Measurements from ENCODE around the gene SHPK. TPM values are rescaled to one million over a fixed set of nuclear protein-coding genes. Genes with fewer than 3 reads are reported as not detected.

Gene SHPK
- total RNA-seq, 1 experiment from 2014 or later = 19.6 TPM

- no peaks in the 10 kb centered on the region for H3K36me3 ChIP-seq (ENCODE audit: control insufficient read depth in 1 of 2, insufficient read depth in 2 of 2, low read length in 2 of 2)
- no peaks in the 10 kb centered on the region; the same call in 1 of the 2 replicates for H4K20me1 ChIP-seq (ENCODE audit: insufficient read depth)
- peak overlapping the region; percentile 97 for H3K27ac ChIP-seq (ENCODE audit: low read depth, low read length)
- no peaks in the 10 kb centered on the region for H3K9me3 ChIP-seq (ENCODE audit: control insufficient read depth in 1 of 2, insufficient read depth in 1 of 2, low read depth in 1 of 2, low read length in 2 of 2)
- ATAC-seq = peak; percentile 74
- no peaks in the 10 kb centered on the region for H3K27me3 ChIP-seq (ENCODE audit: insufficient read depth, low read length)
- no peak overlapping the region for H2AFZ ChIP-seq (ENCODE audit: low read depth, low read length, poor library complexity, severe bottlenecking)
- DNase-seq (ENCODE audit: low read depth, low spot score) = no peak
- intact Hi-C loops (cut with micrococcal nuclease) = no loop called here
- H3K4me3 ChIP-seq (replicated peaks in 1 of 2; ENCODE audit: low read depth in 1 of 2, low read length in 2 of 2) = peak overlapping the region; percentile 74 to 85
- TSS peak; percentile 42 for BruUV-seq (replicated peaks)
- H3K79me2 ChIP-seq (ENCODE audit: insufficient read depth, low read length) = peaks cover 42% of the 10 kb centered on the region
- ChIA-PET CTCF (interaction anchor here (0.8 to 2.8 kb wide), 2 partner anchors 15 to 20 kb away, joined by 3 to 11 read pairs; no protein-coding TSS in a partner anchor), POLR2A (interaction anchor here (1.0 to 1.8 kb wide), 4 partner anchors 10 to 32 kb away, joined by 3 to 5 read pairs (median 3); partner anchors contain the start of genes CTNS and SHPK), RAD21 (ENCODE audit: low non-redundant PET in 1 of 2, low total read pairs in 2 of 2, uncharacterized antibody in 2 of 2, unreplicated experiment in 2 of 2) (no interaction called here)
- peak overlapping the region; percentile 97 for H3K9ac ChIP-seq (ENCODE audit: low read length)
- no peaks in the 10 kb centered on the region for H3K9me2 ChIP-seq (ENCODE audit: insufficient read depth)
- peaks cover 8 to 20% of the 10 kb centered on the region in 2 experiments for H3K4me1 ChIP-seq (ENCODE audit: control insufficient read depth in 1 of 2, insufficient read depth in 2 of 2, low read length in 2 of 2)
- H3K4me2 ChIP-seq (ENCODE audit: low read length) = peak overlapping the region; percentile 74
- TF ChIP-seq ZBTB33 (IDR thresholded peaks at IDR 0.05; ENCODE audit: extremely low read depth, insufficient replicate concordance, low read length) (no peak), EGR1 (IDR thresholded peaks at IDR 0.05; ENCODE audit: low read depth) (peak; percentile 38; the same call in 1 of the 2 replicates), SIN3A (IDR thresholded peaks at IDR 0.05; ENCODE audit: low read depth) (peak; percentile 94), YY1 (IDR thresholded peaks at IDR 0.05; ENCODE audit: extremely low read depth, insufficient replicate concordance, low read depth, low read length) (no peak), ZFX (IDR thresholded peaks at IDR 0.05) (no peak), SP1 (IDR thresholded peaks at IDR 0.05; ENCODE audit: low read depth) (peak; percentile 40; the same call in 1 of the 2 replicates), MAX (IDR thresholded peaks at IDR 0.05) (peak; percentile 58; the same call in 1 of the 2 replicates), REST (IDR thresholded peaks at IDR 0.05; ENCODE audit: low read depth) (no peak), ELF1 (IDR thresholded peaks at IDR 0.05; ENCODE audit: borderline replicate concordance, low read depth) (no peak; the same call in 1 of the 2 replicates), RAD21 (IDR thresholded peaks at IDR 0.05; ENCODE audit: low read depth) (no peak), EZH2phosphoT487 (IDR thresholded peaks at IDR 0.05; ENCODE audit: borderline replicate concordance) (no peak), ATF3 (IDR thresholded peaks at IDR 0.05) (no peak), FOSL1 (IDR thresholded peaks at IDR 0.05; ENCODE audit: low read depth) (peak; percentile 62), CBX3 (IDR thresholded peaks at IDR 0.05; ENCODE audit: low read depth) (no peak), ZNF274 (IDR thresholded peaks at IDR 0.05; ENCODE audit: low read depth, low read length) (no peak), CEBPB (IDR thresholded peaks at IDR 0.05; ENCODE audit: low read depth) (no peak), POLR2A (IDR thresholded peaks at IDR 0.05; ENCODE audit: borderline replicate concordance, extremely low read depth, insufficient read depth, insufficient read length) (no peak), POLR2AphosphoS5 (IDR thresholded peaks at IDR 0.05; ENCODE audit: low read depth, low read length) (no peak; the same call in 1 of the 2 replicates), SRF (IDR thresholded peaks at IDR 0.05; ENCODE audit: low read depth) (no peak), TCF7L2 (IDR thresholded peaks at IDR 0.05; ENCODE audit: borderline replicate concordance, extremely low read depth, insufficient read depth, insufficient read length) (no peak), JUND (IDR thresholded peaks at IDR 0.05) (peak; percentile 50), EZH2 (IDR thresholded peaks at IDR 0.05) (no peak)
Measured at GRCh38 chr17:3667366-3668278, 31.6 kb upstream of the SHPK start.

Measured in HCT116 (cell line).